SU-DHL-6 (cell line): ENCODE measurements around the gene CDR2L.
"Not testable (repeated sequence)": the region's sequence is repeated elsewhere in the genome, so short reads cannot be mapped to it uniquely, and the experiment has no call there.

Experiments used
- H2AFZ ChIP-seq: fragments of 200-600 bp; sonication (generic); 2 replicates; pipeline ENCODE4 v1.6.1; 2014; ENCODE audit warnings: low read depth, mild to moderate bottlenecking, moderate library complexity, mixed read lengths, antibody characterized with exemption, low read length; ENCODE audit not compliant: severe bottlenecking
- H3F3A ChIP-seq: fragments of 200-600 bp; shearing (Covaris generic); 2 replicates; pipeline ENCODE4 v1.6.0; 2016; ENCODE audit warnings: antibody characterized with exemption, mild to moderate bottlenecking; ENCODE audit not compliant: insufficient read depth
- H3K27ac ChIP-seq: fragments of 200-600 bp; sonication (generic); 2 replicates; pipeline ENCODE4 v1.5.1; 2016; ENCODE audit warnings: low read depth, mild to moderate bottlenecking, low read length, moderate library complexity, mixed read lengths
- H3K27me3 ChIP-seq: fragments of 200-600 bp; sonication (generic), shearing (Covaris generic); 2 replicates; pipeline ENCODE4 v1.6.0; 2014; ENCODE audit warnings: mild to moderate bottlenecking, low read length
- H3K36me3 ChIP-seq: fragments of 200-600 bp; sonication (generic); 2 replicates; pipeline ENCODE4 v1.6.1; 2014; ENCODE audit warnings: mild to moderate bottlenecking, low read length, mixed read lengths
- H3K4me2 ChIP-seq: fragments of 300-600, 200-600 bp; shearing (Covaris generic), sonication (generic); 2 replicates; pipeline ENCODE4 v1.6.0; 2014; ENCODE audit warnings: low read length, low read depth, mild to moderate bottlenecking; ENCODE audit not compliant: poor library complexity, severe bottlenecking
- H3K4me3 ChIP-seq: fragments of 200-600 bp; sonication (generic); 2 replicates; pipeline ENCODE4 v1.5.1; 2014; ENCODE audit warnings: antibody characterized with exemption, low read length, mild to moderate bottlenecking, mixed read lengths; ENCODE audit not compliant: insufficient read depth, poor library complexity, severe bottlenecking
- H3K79me2 ChIP-seq: fragments of 200-600 bp; sonication (generic); 2 replicates; pipeline ENCODE4 v1.6.1; 2014; ENCODE audit warnings: mild to moderate bottlenecking, low read length, moderate library complexity; ENCODE audit not compliant: insufficient read depth
- H3K9ac ChIP-seq: fragments of 200-600 bp; sonication (generic); 2 replicates; pipeline ENCODE4 v1.7.0; 2014; ENCODE audit warnings: mild to moderate bottlenecking, low read length
- H3K9me2 ChIP-seq: fragments of 200-600 bp; sonication (generic); replicated peaks from 2 replicates; pipeline ENCODE4 v1.6.1; 2014; ENCODE audit warnings: low read length; ENCODE audit not compliant: insufficient read depth
- H3K9me3 ChIP-seq: fragments of 200-600 bp; sonication (generic); 2 replicates; pipeline ENCODE4 v1.6.1; 2014; ENCODE audit warnings: low read length, mixed read lengths; ENCODE audit not compliant: insufficient read depth
- H4K20me1 ChIP-seq: fragments of 200-600 bp; sonication (generic); 2 replicates; pipeline ENCODE4 v1.6.1; 2014; ENCODE audit warnings: low read depth, mild to moderate bottlenecking, antibody characterized with exemption, low read length, moderate library complexity, mixed read lengths
- EZH2phosphoT487 ChIP-seq: fragments of 200-600 bp; sonication (generic), shearing (Covaris generic); conservative IDR thresholded peaks from 2 replicates; pipeline ENCODE4 v1.6.1; 2018; ENCODE audit warnings: mild to moderate bottlenecking, antibody characterized with exemption, low read length, moderate library complexity, mixed read lengths
- TF ChIP-seq, protein P1 (sequence below): fragments of 200-600 bp; sonication (generic); IDR thresholded peaks from one replicate; pipeline ENCODE4 v1.5.1; 2017; ENCODE audit warnings: antibody characterized with exemption, mild to moderate bottlenecking, low read length, moderate library complexity; ENCODE audit not compliant: insufficient read depth, poor library complexity, severe bottlenecking

The CDR2L gene

DNA sequence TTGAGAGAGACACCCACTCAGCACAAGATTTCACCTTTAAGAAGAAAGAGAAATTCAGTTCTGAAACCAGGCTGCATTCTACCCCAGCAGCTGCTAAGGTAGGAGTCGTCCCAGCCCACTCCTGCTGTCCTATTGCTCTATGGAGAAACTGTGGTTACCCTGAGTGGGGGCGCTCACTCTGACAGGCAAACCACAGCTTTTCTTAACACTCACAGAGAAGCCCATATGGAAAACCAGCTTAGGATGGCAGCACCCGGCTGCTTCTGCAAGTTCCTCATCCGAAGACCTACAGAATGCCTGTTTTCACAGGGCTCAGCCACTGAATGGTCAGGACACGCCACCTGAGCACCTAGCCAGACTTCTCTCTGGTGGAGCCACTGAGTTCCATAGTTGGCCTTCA, 51.8 kb downstream of the CDR2L start:
- no peaks in the 10 kb centered on the region; the same call in 1 of the 2 replicates for H3F3A ChIP-seq
- H2AFZ ChIP-seq = no peak overlapping the region
- no peak overlapping the region for H3K4me3 ChIP-seq
- H3K9me2 ChIP-seq = no peaks in the 10 kb centered on the region
- no peaks in the 10 kb centered on the region for H3K79me2 ChIP-seq
- H3K27me3 ChIP-seq = no peaks in the 10 kb centered on the region
- H3K9me3 ChIP-seq = no peaks in the 10 kb centered on the region
- H4K20me1 ChIP-seq = no peaks in the 10 kb centered on the region
- TF ChIP-seq, protein P1, sequence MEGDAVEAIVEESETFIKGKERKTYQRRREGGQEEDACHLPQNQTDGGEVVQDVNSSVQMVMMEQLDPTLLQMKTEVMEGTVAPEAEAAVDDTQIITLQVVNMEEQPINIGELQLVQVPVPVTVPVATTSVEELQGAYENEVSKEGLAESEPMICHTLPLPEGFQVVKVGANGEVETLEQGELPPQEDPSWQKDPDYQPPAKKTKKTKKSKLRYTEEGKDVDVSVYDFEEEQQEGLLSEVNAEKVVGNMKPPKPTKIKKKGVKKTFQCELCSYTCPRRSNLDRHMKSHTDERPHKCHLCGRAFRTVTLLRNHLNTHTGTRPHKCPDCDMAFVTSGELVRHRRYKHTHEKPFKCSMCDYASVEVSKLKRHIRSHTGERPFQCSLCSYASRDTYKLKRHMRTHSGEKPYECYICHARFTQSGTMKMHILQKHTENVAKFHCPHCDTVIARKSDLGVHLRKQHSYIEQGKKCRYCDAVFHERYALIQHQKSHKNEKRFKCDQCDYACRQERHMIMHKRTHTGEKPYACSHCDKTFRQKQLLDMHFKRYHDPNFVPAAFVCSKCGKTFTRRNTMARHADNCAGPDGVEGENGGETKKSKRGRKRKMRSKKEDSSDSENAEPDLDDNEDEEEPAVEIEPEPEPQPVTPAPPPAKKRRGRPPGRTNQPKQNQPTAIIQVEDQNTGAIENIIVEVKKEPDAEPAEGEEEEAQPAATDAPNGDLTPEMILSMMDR = no peak
- TF ChIP-seq EZH2phosphoT487 = no peak
- H3K36me3 ChIP-seq = no peaks in the 10 kb centered on the region
- no peak overlapping the region for H3K4me2 ChIP-seq
- H3K27ac ChIP-seq = no peak overlapping the region
- H3K9ac ChIP-seq = no peak overlapping the region

DNA sequence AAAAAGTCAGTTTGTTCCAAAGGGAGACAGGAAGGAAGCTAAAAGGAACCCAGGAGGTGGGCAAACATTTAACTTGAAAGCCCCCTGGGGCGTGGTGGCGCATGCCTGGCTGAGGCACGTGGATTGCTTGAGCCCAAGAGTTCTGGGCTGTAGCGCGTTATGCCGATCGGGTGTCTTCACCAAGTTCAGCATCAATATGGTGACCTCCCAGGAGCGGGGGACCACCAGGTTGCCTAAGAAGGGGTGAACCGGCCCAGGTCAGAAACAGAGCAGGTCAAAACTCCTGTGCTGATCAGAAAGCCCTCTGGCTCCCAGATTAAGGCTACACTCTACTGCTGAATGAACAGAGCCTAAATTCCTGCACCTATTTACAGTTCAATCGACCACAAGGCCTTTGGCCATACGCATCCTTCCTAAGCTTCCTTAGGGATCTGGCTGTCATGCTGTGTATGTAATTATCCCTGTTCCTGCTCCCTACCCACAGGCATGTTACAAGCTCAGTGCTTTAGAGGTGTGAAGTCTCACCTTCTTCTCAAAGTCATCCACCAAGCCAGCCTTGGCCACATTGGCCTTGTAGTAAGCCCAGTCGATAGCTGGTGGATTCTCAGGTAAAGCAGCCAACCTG, 54.3 kb downstream of the CDR2L start:
- H3F3A ChIP-seq = no peaks in the 10 kb centered on the region; the same call in 1 of the 2 replicates
- H3K79me2 ChIP-seq = peaks cover 9% of the 10 kb centered on the region
- TF ChIP-seq EZH2phosphoT487 = no peak
- TF ChIP-seq, protein P1 = no peak
- H3K36me3 ChIP-seq = no peaks in the 10 kb centered on the region
- H3K4me3 ChIP-seq = no peak overlapping the region
- H3K9me3 ChIP-seq = no peaks in the 10 kb centered on the region
- no peaks in the 10 kb centered on the region for H4K20me1 ChIP-seq
- no peak overlapping the region for H3K4me2 ChIP-seq
- H3K27ac ChIP-seq = no peak overlapping the region
- H2AFZ ChIP-seq = no peak overlapping the region
- H3K9ac ChIP-seq = no peak overlapping the region
- no peaks in the 10 kb centered on the region for H3K27me3 ChIP-seq
- H3K9me2 ChIP-seq = no peaks in the 10 kb centered on the region

DNA sequence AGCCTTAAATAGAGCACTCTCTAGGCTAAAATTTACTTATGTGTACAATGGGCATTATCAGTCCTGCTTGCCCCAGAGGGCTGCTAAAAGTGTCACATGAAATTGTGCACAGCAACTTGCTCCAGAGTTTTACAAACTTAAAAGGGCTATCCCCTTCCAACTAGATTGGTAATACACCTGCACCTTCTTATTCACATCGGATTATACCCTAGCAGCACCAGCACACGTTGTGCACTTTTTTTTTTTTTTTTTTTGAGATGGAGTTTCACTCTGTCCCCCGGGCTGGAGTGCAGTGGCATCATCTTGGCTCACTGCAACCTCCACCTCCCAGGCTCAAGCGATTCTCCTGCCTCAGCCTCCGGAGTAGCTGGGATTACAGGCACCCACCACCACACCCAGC, 56.4 kb downstream of the CDR2L start:
- H3K4me2 ChIP-seq, H3K9me2 ChIP-seq, H3K36me3 ChIP-seq, H2AFZ ChIP-seq, H3K4me3 ChIP-seq, H3K9ac ChIP-seq, H3K27ac ChIP-seq, H3F3A ChIP-seq, H3K9me3 ChIP-seq, H3K27me3 ChIP-seq, H3K79me2 ChIP-seq, H4K20me1 ChIP-seq: not testable (repeated sequence)

DNA sequence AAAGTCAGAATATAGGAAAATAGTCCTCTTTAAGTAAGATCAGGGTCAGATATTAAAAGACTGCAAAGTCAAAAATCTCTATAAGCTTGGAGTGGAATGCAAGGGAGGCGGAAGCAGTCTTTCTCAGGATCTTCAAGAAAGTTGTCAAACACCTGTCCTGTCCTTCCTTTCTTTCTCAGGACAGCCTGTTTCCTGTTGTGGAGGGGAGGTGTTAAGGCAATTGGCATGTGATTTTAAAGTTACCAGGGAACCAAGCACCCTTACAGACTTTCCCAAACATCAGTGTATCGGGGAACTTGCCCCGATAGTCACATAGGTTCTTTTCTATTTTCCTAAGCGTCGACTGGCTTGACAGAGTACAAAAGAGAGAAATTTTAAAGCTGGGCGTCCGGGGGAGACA, 57.3 kb downstream of the CDR2L start:
- H3K4me3 ChIP-seq = no peak overlapping the region
- H3K27ac ChIP-seq = no peak overlapping the region
- no peak overlapping the region for H3K4me2 ChIP-seq
- no peaks in the 10 kb centered on the region for H3K36me3 ChIP-seq
- no peak overlapping the region for H2AFZ ChIP-seq
- no peak for TF ChIP-seq EZH2phosphoT487
- TF ChIP-seq, protein P1 = no peak
- no peaks in the 10 kb centered on the region for H3K9me2 ChIP-seq
- no peaks in the 10 kb centered on the region for H4K20me1 ChIP-seq
- 0 out of 2 replicates have a peak, but pooled peaks cover 4% of the 10 kb centered on the region for H3F3A ChIP-seq
- no peaks in the 10 kb centered on the region for H3K27me3 ChIP-seq
- H3K9ac ChIP-seq = no peak overlapping the region
- peaks cover 9% of the 10 kb centered on the region for H3K79me2 ChIP-seq
- no peaks in the 10 kb centered on the region for H3K9me3 ChIP-seq

DNA sequence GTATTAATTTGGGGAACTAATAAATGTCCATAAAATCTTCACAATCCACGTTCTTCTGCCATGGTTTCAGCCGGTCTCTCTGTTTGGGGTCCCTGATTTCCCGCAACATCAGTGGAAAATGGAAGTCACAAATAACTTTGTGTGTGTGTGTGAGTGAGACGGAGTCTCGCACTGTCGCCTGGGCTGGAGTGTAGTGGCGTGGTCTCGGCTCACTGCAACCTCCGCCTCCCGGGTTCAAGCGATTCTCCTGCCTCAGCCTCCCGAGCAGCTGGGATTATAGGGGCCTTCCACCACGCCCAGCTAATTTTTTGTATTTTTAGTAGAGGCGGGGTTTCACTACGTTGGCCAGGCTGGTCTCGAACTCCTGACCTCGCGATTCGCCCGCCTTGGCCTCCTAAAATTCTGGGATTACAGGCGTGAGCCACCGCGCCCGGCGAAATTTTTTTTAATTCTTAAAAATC, 58.5 kb downstream of the CDR2L start:
- not testable (repeated sequence) for H2AFZ ChIP-seq, H4K20me1 ChIP-seq, H3K27me3 ChIP-seq, H3K27ac ChIP-seq, H3K79me2 ChIP-seq, H3K9me3 ChIP-seq, H3K36me3 ChIP-seq, H3K9me2 ChIP-seq, H3F3A ChIP-seq
- H3K4me3 ChIP-seq = peak overlapping the region; percentile 96
- peak overlapping the region; percentile 96 for H3K9ac ChIP-seq
- H3K4me2 ChIP-seq = peak overlapping the region; percentile 53
